HG03045 (cell line): ENCODE results near the gene FNDC4.

Experiments
- ATAC-seq: cut with Tn5 transposase; IDR thresholded peaks from one replicate; pipeline ENCODE4 v1.9.1; 2021; ENCODE audit warnings: mild to moderate bottlenecking, moderate library complexity; ENCODE audit not compliant: unreplicated experiment

The FNDC4 gene

GRCh38 chr2:27494284-27494943, 586 bp downstream of the FNDC4 start:
- ATAC-seq, result no peak

GRCh38 chr2:27493948-27494283, 1.1 kb downstream of the FNDC4 start:
- ATAC-seq, result no peak

GRCh38 chr2:27492557-27492956, 2.4 kb downstream of the FNDC4 start:
- no peak for ATAC-seq

- peak; percentile 95 for ATAC-seq
Observed at GRCh38 chr2:27489498-27490397, 5.3 kb downstream of the FNDC4 start, which contains the start of gene IFT172. TSS of gene IFT172 (minus strand) at chr2:27489743. CDS start at chr2:27489653, 90 bp downstream.

GRCh38 chr2:27489118-27489497, 5.9 kb downstream of the FNDC4 start:
- no peak for ATAC-seq

- ATAC-seq, result no peak
Observed at GRCh38 chr2:27485496-27485895, 9.5 kb downstream of the FNDC4 start.

GRCh38 chr2:27471961-27472360, 23.0 kb downstream of the FNDC4 start:
- ATAC-seq, result no peak

GRCh38 chr2:27464443-27464842, 30.6 kb downstream of the FNDC4 start:
- ATAC-seq, result no peak

GRCh38 chr2:27461118-27461517, 33.9 kb downstream of the FNDC4 start:
- no peak for ATAC-seq

GRCh38 chr2:27453968-27454367, 41.0 kb downstream of the FNDC4 start:
- no peak for ATAC-seq

- no peak for ATAC-seq
Observed at GRCh38 chr2:27451095-27451494, 43.9 kb downstream of the FNDC4 start.

- no peak for ATAC-seq
Observed at GRCh38 chr2:27448381-27448780, 46.6 kb downstream of the FNDC4 start.

- no peak for ATAC-seq
Observed at GRCh38 chr2:27446057-27446456, 48.9 kb downstream of the FNDC4 start.

- ATAC-seq, result no peak
Observed at GRCh38 chr2:27445615-27446014, 49.4 kb downstream of the FNDC4 start.

- no peak for ATAC-seq
Observed at GRCh38 chr2:27445155-27445554, 49.8 kb downstream of the FNDC4 start.

GRCh38 chr2:27442920-27443282, 52.1 kb downstream of the FNDC4 start:
- ATAC-seq, result no peak

- no peak for ATAC-seq
Observed at GRCh38 chr2:27441958-27442919, 52.8 kb downstream of the FNDC4 start, which contains the start of gene KRTCAP3. TSS of gene KRTCAP3 (plus strand) at chr2:27442381. CDS start at chr2:27442413, 32 bp downstream.
